Cardiac muscle cell (in vitro differentiated cells and primary cell): ENCODE measurements around the gene CTPS2. TPM values are rescaled to one million over a fixed set of nuclear protein-coding genes. Genes with fewer than 3 reads are reported as not detected.

Experiments used
- DNase-seq, 2 donors: peaks; one replicate each; pipeline versions ENCODE4 v3.0.0 to v3.0.0-alpha.2; 2010 to 2017; ENCODE audit warnings: low read depth in 1 of 2, low spot score in 1 of 2
- H3K27ac ChIP-seq: fragments of 200-600 bp; sonication (generic); 2 replicates; pipeline ENCODE4 v1.5.1; 2016
- H3K27me3 ChIP-seq: fragments of 200-600 bp; sonication (generic); 2 replicates; pipeline ENCODE4 v1.6.0; 2016; ENCODE audit warnings: control low read depth
- H3K36me3 ChIP-seq: fragments of 200-600 bp; sonication (generic); 2 replicates; pipeline ENCODE4 v1.5.1; 2016; ENCODE audit warnings: control low read depth
- H3K4me1 ChIP-seq: fragments of 200-600 bp; sonication (generic); 2 replicates; pipeline ENCODE4 v1.8.1; 2017; ENCODE audit warnings: low read depth, mild to moderate bottlenecking, mixed run types
- H3K4me3 ChIP-seq: fragments of 200-600 bp; sonication (generic); 2 replicates; pipeline ENCODE4 v1.5.1; 2016; ENCODE audit warnings: mild to moderate bottlenecking
- H3K9me3 ChIP-seq: fragments of 200-600 bp; sonication (generic); 2 replicates; pipeline ENCODE4 v1.5.1; 2017; ENCODE audit warnings: low read depth, mild to moderate bottlenecking, control low read depth
- CTCF ChIP-seq: IDR thresholded peaks from 2 replicates; pipeline ENCODE4 v1.5.1; 2012; ENCODE audit warnings: low read depth, mild to moderate bottlenecking, low read length
- polyA plus RNA-seq: library from polyadenylated mRNA; unstranded; fragments of >200 nt; fragmentation: Nextera tagmentation; extraction: Ambion mirVana; gene quantifications from 2 replicates; pipeline ENCODE4 v1.2.1, GENCODE V29; 2016
- total RNA-seq: library from RNA; depleted of rRNA; stranded (reverse); fragments of >200 nt; gene quantifications from 2 replicates; pipeline ENCODE4 v1.2.3, GENCODE V29; 2016

The CTPS2 gene
- total and polyA plus RNA-seq, 2 experiments from 2014 or later: 37.4 to 51.0 TPM

GRCh38 chrX:16745659-16746058 lies 33.2 kb upstream of the CTPS2 start:
- Histone ChIP-seq H3K4me1 (no peaks in the 10 kb centered on the region), H3K36me3 (peaks cover 36% of the 10 kb centered on the region), H3K9me3 (no peaks in the 10 kb centered on the region), H3K4me3 (no peak overlapping the region), H3K27me3 (no peaks in the 10 kb centered on the region), H3K27ac (peak overlapping the region; percentile 48)
- no peak for TF ChIP-seq CTCF
- no peak for DNase-seq

- H3K4me1 ChIP-seq: no peaks in the 10 kb centered on the region
- H3K4me3 ChIP-seq: no peak overlapping the region
- no peaks in the 10 kb centered on the region for H3K27me3 ChIP-seq
- H3K36me3 ChIP-seq: peaks cover 36% of the 10 kb centered on the region
- TF ChIP-seq CTCF: no peak
- DNase-seq: no peak
- no peaks in the 10 kb centered on the region for H3K9me3 ChIP-seq
- H3K27ac ChIP-seq: no peak overlapping the region
These were observed 32.6 kb upstream of the CTPS2 start for GRCh38 chrX:16745102-16745501.

GRCh38 chrX:16743604-16744325 lies 31.3 kb upstream of the CTPS2 start:
- Histone ChIP-seq H3K27me3 (no peaks in the 10 kb centered on the region), H3K9me3 (no peaks in the 10 kb centered on the region), H3K4me3 (no peak overlapping the region), H3K36me3 (peaks cover 32% of the 10 kb centered on the region), H3K27ac (no peak overlapping the region), H3K4me1 (no peaks in the 10 kb centered on the region)
- DNase-seq: peak in 1 of 2 donors; percentile 68
- TF ChIP-seq CTCF: peak; percentile 30

- H3K4me3 ChIP-seq: no peak overlapping the region
- no peak overlapping the region for H3K27ac ChIP-seq
- no peaks in the 10 kb centered on the region for H3K27me3 ChIP-seq
- peak in 1 of 2 donors; percentile 46 for DNase-seq
- TF ChIP-seq CTCF: no peak
- no peaks in the 10 kb centered on the region for H3K4me1 ChIP-seq
- H3K9me3 ChIP-seq: no peaks in the 10 kb centered on the region
- H3K36me3 ChIP-seq: peaks cover 46% of the 10 kb centered on the region
These were observed 27.1 kb upstream of the CTPS2 start for GRCh38 chrX:16739574-16739973.

- H3K36me3 ChIP-seq: peaks cover 30% of the 10 kb centered on the region
- no peaks in the 10 kb centered on the region for H3K4me1 ChIP-seq
- DNase-seq: no peak
- H3K27ac ChIP-seq: no peak overlapping the region
- H3K9me3 ChIP-seq: no peaks in the 10 kb centered on the region
- H3K4me3 ChIP-seq: no peak overlapping the region
- no peaks in the 10 kb centered on the region for H3K27me3 ChIP-seq
- TF ChIP-seq CTCF: no peak
These were observed 24.6 kb upstream of the CTPS2 start for GRCh38 chrX:16737024-16737423.
